ENCODE results near the gene FARS2.

GRCh38 chr6:5623769-5624168, 362.5 kb downstream of the FARS2 start:
- TF ChIP-seq CTCF (conservative IDR thresholded peaks at IDR 0.05 in 1 of 2, IDR thresholded peaks at IDR 0.05 in 1 of 2; ENCODE audit: low read depth in 1 of 2, low read length in 2 of 2) (no peak), EZH2 (IDR thresholded peaks at IDR 0.05; ENCODE audit: low read length, missing control alignments) (no peak)

Measured in fibroblast of lung (primary cell).